Muscle of leg (tissue), 11 donors: ENCODE measurements around the gene TRAPPC12. TPM values are rescaled to one million over a fixed set of nuclear protein-coding genes. Genes with fewer than 3 reads are reported as not detected.

Experiments used
- DNase-seq: peaks from one replicate; pipeline ENCODE4 v3.0.0; 2013
- H3K27ac ChIP-seq: one replicate; pipeline ENCODE4 v1.5.1; 2013; ENCODE audit warnings: mild to moderate bottlenecking, low read length, control low read depth
- H3K27me3 ChIP-seq: one replicate; pipeline ENCODE4 v1.6.1; 2013; ENCODE audit warnings: low read length; ENCODE audit not compliant: control insufficient read depth, insufficient read depth
- H3K36me3 ChIP-seq: one replicate; pipeline ENCODE4 v1.6.1; 2013; ENCODE audit warnings: low read length; ENCODE audit not compliant: control insufficient read depth, insufficient read depth
- H3K4me1 ChIP-seq: one replicate; pipeline ENCODE4 v1.6.1; 2013; ENCODE audit warnings: low read length; ENCODE audit not compliant: control insufficient read depth, insufficient read depth
- H3K4me3 ChIP-seq: one replicate; pipeline ENCODE4 v1.5.1; 2013; ENCODE audit warnings: low read length, control low read depth
- H3K9me3 ChIP-seq: replicated peaks from 2 replicates; pipeline ENCODE4 v1.6.1; 2013; ENCODE audit warnings: low read depth, low read length; ENCODE audit not compliant: control insufficient read depth
- WGBS: methylation state at CpG from one replicate; pipeline ENCODE4 v1.1.5; 2013; ENCODE audit warnings: missing lambda C conversion rate; ENCODE audit not compliant: insufficient coverage; 5-methylcytosine and 5-hydroxymethylcytosine counted together
- polyA plus RNA-seq, 8 donors: library from polyadenylated mRNA; unstranded; fragments of 120-200 nt; gene quantifications; one replicate each; pipeline versions ENCODE4 v1.2.1 to v1.2.3, GENCODE V29; 2013; ENCODE audit warnings: inconsistent platforms in 1 of 8, low replicate concordance in 1 of 8; ENCODE audit not compliant: insufficient read length in 8 of 8, insufficient read depth in 1 of 8
- total RNA-seq: library from RNA; stranded (reverse); fragments of 120-200 nt; gene quantifications from one replicate; pipeline ENCODE4 v1.2.4, GENCODE V29; 2013

Gene TRAPPC12
- total and polyA plus RNA-seq, 9 donors: 55.5 to 83.7 (median 66.0) TPM

- no peaks in the 10 kb centered on the region for H3K27me3 ChIP-seq
- peaks cover 25% of the 10 kb centered on the region for H3K4me1 ChIP-seq
- WGBS: 96% methylated on average over 9 of the region's 11 CpGs
- peaks cover 27% of the 10 kb centered on the region for H3K36me3 ChIP-seq
- no peak overlapping the region for H3K4me3 ChIP-seq
- H3K9me3 ChIP-seq: no peaks in the 10 kb centered on the region
- no peak for DNase-seq
- H3K27ac ChIP-seq: no peak overlapping the region
Observed at GRCh38 chr2:3403587-3404334, 24.3 kb downstream of the TRAPPC12 start.

- no peak for DNase-seq
- Histone ChIP-seq H3K4me3 (no peak overlapping the region), H3K27ac (no peak overlapping the region), H3K9me3 (no peaks in the 10 kb centered on the region), H3K4me1 (peaks cover 19% of the 10 kb centered on the region), H3K36me3 (peaks cover 26% of the 10 kb centered on the region), H3K27me3 (no peaks in the 10 kb centered on the region)
- WGBS: 91% methylated on average over 9 of the region's 11 CpGs
Observed at GRCh38 chr2:3404349-3404894, 24.9 kb downstream of the TRAPPC12 start.

GRCh38 chr2:3405307-3405706, 25.8 kb downstream of the TRAPPC12 start:
- Histone ChIP-seq H3K4me1 (peaks cover 11% of the 10 kb centered on the region), H3K9me3 (no peaks in the 10 kb centered on the region), H3K27ac (no peak overlapping the region), H3K36me3 (peaks cover 26% of the 10 kb centered on the region), H3K27me3 (no peaks in the 10 kb centered on the region), H3K4me3 (no peak overlapping the region)
- no CpG with 5 or more reads among the region's 6 CpGs for WGBS
- DNase-seq: no peak

- no peak overlapping the region for H3K27ac ChIP-seq
- WGBS: 91% methylated on average over 2 of the region's 7 CpGs
- H3K4me3 ChIP-seq: no peak overlapping the region
- peak; percentile 25 for DNase-seq
- H3K36me3 ChIP-seq: peaks cover 22% of the 10 kb centered on the region
- H3K9me3 ChIP-seq: no peaks in the 10 kb centered on the region
- no peaks in the 10 kb centered on the region for H3K27me3 ChIP-seq
- H3K4me1 ChIP-seq: peaks cover 5% of the 10 kb centered on the region
Observed at GRCh38 chr2:3405876-3406275, 26.4 kb downstream of the TRAPPC12 start.

GRCh38 chr2:3406501-3406900, 27.0 kb downstream of the TRAPPC12 start:
- peaks cover 2% of the 10 kb centered on the region for H3K4me1 ChIP-seq
- DNase-seq: no peak
- H3K27ac ChIP-seq: no peak overlapping the region
- H3K27me3 ChIP-seq: no peaks in the 10 kb centered on the region
- H3K9me3 ChIP-seq: no peaks in the 10 kb centered on the region
- H3K4me3 ChIP-seq: no peak overlapping the region
- WGBS: no CpG with 5 or more reads among the region's 3 CpGs
- H3K36me3 ChIP-seq: peaks cover 18% of the 10 kb centered on the region

- no peaks in the 10 kb centered on the region for H3K27me3 ChIP-seq
- H3K4me1 ChIP-seq: peaks cover 2% of the 10 kb centered on the region
- H3K4me3 ChIP-seq: no peak overlapping the region
- peaks cover 15% of the 10 kb centered on the region for H3K36me3 ChIP-seq
- DNase-seq: no peak
- no peak overlapping the region for H3K27ac ChIP-seq
- WGBS: 94% methylated on average over 12 of the region's 13 CpGs
- H3K9me3 ChIP-seq: no peaks in the 10 kb centered on the region
Observed at GRCh38 chr2:3408781-3409180, 29.3 kb downstream of the TRAPPC12 start.

GRCh38 chr2:3409627-3410170, 30.2 kb downstream of the TRAPPC12 start:
- DNase-seq: no peak
- no peak overlapping the region for H3K4me3 ChIP-seq
- no peak overlapping the region for H3K27ac ChIP-seq
- no peaks in the 10 kb centered on the region for H3K9me3 ChIP-seq
- 81% methylated on average over 3 of the region's 12 CpGs for WGBS
- no peaks in the 10 kb centered on the region for H3K27me3 ChIP-seq
- H3K4me1 ChIP-seq: peaks cover 2% of the 10 kb centered on the region
- peaks cover 17% of the 10 kb centered on the region for H3K36me3 ChIP-seq

GRCh38 chr2:3411103-3411502, 31.6 kb downstream of the TRAPPC12 start:
- Histone ChIP-seq H3K4me3 (no peak overlapping the region), H3K4me1 (no peaks in the 10 kb centered on the region), H3K27ac (no peak overlapping the region), H3K27me3 (no peaks in the 10 kb centered on the region), H3K9me3 (no peaks in the 10 kb centered on the region), H3K36me3 (peaks cover 20% of the 10 kb centered on the region)
- no peak for DNase-seq
- WGBS: no CpG with 5 or more reads among the region's 3 CpGs

- Histone ChIP-seq H3K27me3 (no peaks in the 10 kb centered on the region), H3K36me3 (peaks cover 26% of the 10 kb centered on the region)
- 93% methylated on average over 3 of the region's 4 CpGs for WGBS
Observed at GRCh38 chr2:3413697-3414096, 34.2 kb downstream of the TRAPPC12 start.

GRCh38 chr2:3414133-3414860, 34.8 kb downstream of the TRAPPC12 start:
- Histone ChIP-seq H3K4me1 (no peaks in the 10 kb centered on the region), H3K36me3 (peaks cover 24% of the 10 kb centered on the region), H3K27ac (no peak overlapping the region), H3K9me3 (no peaks in the 10 kb centered on the region), H3K4me3 (no peak overlapping the region), H3K27me3 (no peaks in the 10 kb centered on the region)
- DNase-seq: no peak
- WGBS: 95% methylated on average over 19 of the region's 25 CpGs

More at GRCh38 chr2:3413697-3414096, 34.2 kb downstream of the TRAPPC12 start:
- no peaks in the 10 kb centered on the region for H3K4me1 ChIP-seq
- no peak overlapping the region for H3K27ac ChIP-seq
- no peak for DNase-seq
- H3K9me3 ChIP-seq: no peaks in the 10 kb centered on the region
- H3K4me3 ChIP-seq: no peak overlapping the region
